HG03045 (cell line): ENCODE measurements around the gene RNASEL.
A peak's percentile ranks its signal among the peaks of the same experiment; 100 is the strongest.

ENCODE experiments used
- ATAC-seq: cut with Tn5 transposase; IDR thresholded peaks from one replicate; pipeline ENCODE4 v1.9.1; 2021; ENCODE audit warnings: mild to moderate bottlenecking, moderate library complexity; ENCODE audit not compliant: unreplicated experiment

RNASEL gene

GRCh38 chr1:182621906-182622305 lies 32.9 kb upstream of the RNASEL start:
- no peak for ATAC-seq

- no peak for ATAC-seq
These were observed 32.0 kb upstream of the RNASEL start for GRCh38 chr1:182620924-182621585.

GRCh38 chr1:182617734-182618351 lies 28.8 kb upstream of the RNASEL start:
- ATAC-seq = no peak

GRCh38 chr1:182617014-182617429 lies 28.0 kb upstream of the RNASEL start:
- ATAC-seq = no peak

GRCh38 chr1:182616130-182617013 lies 27.3 kb upstream of the RNASEL start:
- ATAC-seq = peak; percentile 74

GRCh38 chr1:182615468-182616129 lies 26.5 kb upstream of the RNASEL start:
- ATAC-seq = peak; percentile 19

GRCh38 chr1:182614796-182615454 lies 25.9 kb upstream of the RNASEL start:
- ATAC-seq = peak; percentile 45

- ATAC-seq = no peak
These were observed 22.7 kb upstream of the RNASEL start for GRCh38 chr1:182611787-182612186.

GRCh38 chr1:182611326-182611725 lies 22.3 kb upstream of the RNASEL start:
- ATAC-seq = no peak

- ATAC-seq = no peak
These were observed 21.6 kb upstream of the RNASEL start for GRCh38 chr1:182610606-182611194.

GRCh38 chr1:182608845-182609610 lies 20.0 kb upstream of the RNASEL start:
- ATAC-seq = no peak

- no peak for ATAC-seq
These were observed 19.2 kb upstream of the RNASEL start for GRCh38 chr1:182608236-182608635.

- no peak for ATAC-seq
These were observed 18.5 kb upstream of the RNASEL start for GRCh38 chr1:182607566-182607965.

- ATAC-seq = peak; percentile 92
These were observed 15.4 kb upstream of the RNASEL start, which contains the start of gene RGS16 for GRCh38 chr1:182604175-182605164. Gene RGS16, minus strand, starts transcription at chr1:182604389. Its CDS starts 130 bp downstream, at chr1:182604259.

GRCh38 chr1:182603646-182604174 lies 14.7 kb upstream of the RNASEL start:
- peak; percentile 14 for ATAC-seq

- ATAC-seq = no peak
These were observed 14.0 kb upstream of the RNASEL start for GRCh38 chr1:182602935-182603645.

- no peak for ATAC-seq
These were observed 12.9 kb upstream of the RNASEL start for GRCh38 chr1:182601913-182602312.
